Adrenal gland (tissue), 5 donors: ENCODE data around the gene METTL21C.

Source experiments
- POLR2A ChIP-seq, 2 donors: fragments of 450-650 bp; IDR thresholded peaks; one replicate each; pipeline ENCODE4 v1.6.1; 2017; ENCODE audit warnings: antibody characterized with exemption in 2 of 2, mild to moderate bottlenecking in 2 of 2, moderate library complexity in 1 of 2
- TF ChIP-seq, protein P1 (sequence below), 6 experiments: fragments of 450-650 bp in 4 of 6; fragments of 200-600 bp in 2 of 6; sonication (generic) in 1 of 6; IDR thresholded peaks; 1 replicate in 5 of 6; 2 replicates in 1 of 6; pipeline versions ENCODE4 v1.5.1 to v1.8.0; 2016 to 2021; ENCODE audit warnings: antibody characterized with exemption in 6 of 6, mild to moderate bottlenecking in 2 of 6, moderate library complexity in 1 of 6
- donor health status: DM: no; HTN: no; CAD: no.

GRCh38 chr13:102675115-102675514 lies 19.7 kb downstream of the METTL21C start:
- TF ChIP-seq, protein P1, sequence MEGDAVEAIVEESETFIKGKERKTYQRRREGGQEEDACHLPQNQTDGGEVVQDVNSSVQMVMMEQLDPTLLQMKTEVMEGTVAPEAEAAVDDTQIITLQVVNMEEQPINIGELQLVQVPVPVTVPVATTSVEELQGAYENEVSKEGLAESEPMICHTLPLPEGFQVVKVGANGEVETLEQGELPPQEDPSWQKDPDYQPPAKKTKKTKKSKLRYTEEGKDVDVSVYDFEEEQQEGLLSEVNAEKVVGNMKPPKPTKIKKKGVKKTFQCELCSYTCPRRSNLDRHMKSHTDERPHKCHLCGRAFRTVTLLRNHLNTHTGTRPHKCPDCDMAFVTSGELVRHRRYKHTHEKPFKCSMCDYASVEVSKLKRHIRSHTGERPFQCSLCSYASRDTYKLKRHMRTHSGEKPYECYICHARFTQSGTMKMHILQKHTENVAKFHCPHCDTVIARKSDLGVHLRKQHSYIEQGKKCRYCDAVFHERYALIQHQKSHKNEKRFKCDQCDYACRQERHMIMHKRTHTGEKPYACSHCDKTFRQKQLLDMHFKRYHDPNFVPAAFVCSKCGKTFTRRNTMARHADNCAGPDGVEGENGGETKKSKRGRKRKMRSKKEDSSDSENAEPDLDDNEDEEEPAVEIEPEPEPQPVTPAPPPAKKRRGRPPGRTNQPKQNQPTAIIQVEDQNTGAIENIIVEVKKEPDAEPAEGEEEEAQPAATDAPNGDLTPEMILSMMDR (IDR thresholded peaks at IDR 0.05) = no peak
- TF ChIP-seq POLR2A (IDR thresholded peaks at IDR 0.05) = no peak
